Esophagus muscularis mucosa (tissue), 4 donors: ENCODE measurements around the gene WNT3. TPM values are rescaled to one million over a fixed set of nuclear protein-coding genes. Genes with fewer than 3 reads are reported as not detected.

Source experiments
- DNase-seq: peaks from one replicate; pipeline ENCODE4 v3.0.0-alpha.2; 2017; ENCODE audit errors: extremely low spot score
- H3K27ac ChIP-seq, 4 donors: fragments of 200-600 bp; sonication (generic); replicated peaks in 1 of 4; 1 replicate in 3 of 4; 2 replicates in 1 of 4; pipeline ENCODE4 v1.5.1; 2016 to 2019; ENCODE audit warnings: mild to moderate bottlenecking in 1 of 4
- H3K27me3 ChIP-seq, 4 donors: fragments of 200-600 bp; sonication (generic); one replicate each; pipeline versions ENCODE4 v1.5.1 to v1.6.0; 2016 to 2019
- H3K36me3 ChIP-seq, 4 donors: fragments of 200-600 bp; sonication (generic); one replicate each; pipeline ENCODE4 v1.5.1; 2016 to 2019
- H3K4me1 ChIP-seq, 4 donors: fragments of 200-600 bp; sonication (generic); one replicate each; pipeline ENCODE4 v1.5.1; 2016 to 2019
- H3K4me3 ChIP-seq, 4 donors: fragments of 200-600 bp; sonication (generic); 1 replicate in 2 of 4; 2 replicates in 2 of 4; pipeline ENCODE4 v1.5.1; 2016 to 2019; ENCODE audit warnings: mild to moderate bottlenecking in 4 of 4, moderate library complexity in 1 of 4
- H3K9me3 ChIP-seq, 4 donors: fragments of 200-600 bp; sonication (generic); 1 replicate in 3 of 4; 2 replicates in 1 of 4; pipeline ENCODE4 v1.5.1; 2016 to 2019
- EP300 ChIP-seq: sonication (generic); formaldehyde crosslinking; IDR thresholded peaks from one replicate; pipeline ENCODE4 v1.6.1; 2017; ENCODE audit warnings: antibody characterized with exemption
- POLR2A ChIP-seq: fragments of 450-650 bp; IDR thresholded peaks from one replicate; pipeline ENCODE4 v1.6.1; 2017; ENCODE audit warnings: antibody characterized with exemption, moderate library complexity, mild to moderate bottlenecking, low read depth
- POLR2AphosphoS5 ChIP-seq, 2 donors: sonication (generic); formaldehyde crosslinking; IDR thresholded peaks; one replicate each; pipeline ENCODE4 v1.6.1; 2017; ENCODE audit warnings: antibody characterized with exemption in 2 of 2
- WGBS: methylation state at CpG from one replicate; pipeline ENCODE4 v1.1.5; 2018; 5-methylcytosine and 5-hydroxymethylcytosine counted together
- intact Hi-C: fragments of 100-400 bp; cut with DNase I; formaldehyde crosslinking; loops from one replicate; pipeline ENCODE4 v1.15.1; 2023
- total RNA-seq, 4 donors: library from RNA; depleted of rRNA; stranded (reverse); fragments of >200 nt; gene quantifications; one replicate each; pipeline versions ENCODE4 v1.1.0 to v1.2.1, GENCODE V29; 2016
- TF ChIP-seq, protein P1 (sequence below), 3 experiments: fragments of 200-600 bp in 2 of 3; fragments of 450-650 bp in 1 of 3; sonication (generic) in 2 of 3; IDR thresholded peaks; one replicate each; pipeline ENCODE4 v1.5.1; 2017 to 2019; ENCODE audit warnings: antibody characterized with exemption in 3 of 3, mild to moderate bottlenecking in 2 of 3, moderate library complexity in 1 of 3

The WNT3 gene
- total RNA-seq, 4 donors from 2014 or later, result under 0.01 to 1.3 (median 1.1) TPM

DNA sequence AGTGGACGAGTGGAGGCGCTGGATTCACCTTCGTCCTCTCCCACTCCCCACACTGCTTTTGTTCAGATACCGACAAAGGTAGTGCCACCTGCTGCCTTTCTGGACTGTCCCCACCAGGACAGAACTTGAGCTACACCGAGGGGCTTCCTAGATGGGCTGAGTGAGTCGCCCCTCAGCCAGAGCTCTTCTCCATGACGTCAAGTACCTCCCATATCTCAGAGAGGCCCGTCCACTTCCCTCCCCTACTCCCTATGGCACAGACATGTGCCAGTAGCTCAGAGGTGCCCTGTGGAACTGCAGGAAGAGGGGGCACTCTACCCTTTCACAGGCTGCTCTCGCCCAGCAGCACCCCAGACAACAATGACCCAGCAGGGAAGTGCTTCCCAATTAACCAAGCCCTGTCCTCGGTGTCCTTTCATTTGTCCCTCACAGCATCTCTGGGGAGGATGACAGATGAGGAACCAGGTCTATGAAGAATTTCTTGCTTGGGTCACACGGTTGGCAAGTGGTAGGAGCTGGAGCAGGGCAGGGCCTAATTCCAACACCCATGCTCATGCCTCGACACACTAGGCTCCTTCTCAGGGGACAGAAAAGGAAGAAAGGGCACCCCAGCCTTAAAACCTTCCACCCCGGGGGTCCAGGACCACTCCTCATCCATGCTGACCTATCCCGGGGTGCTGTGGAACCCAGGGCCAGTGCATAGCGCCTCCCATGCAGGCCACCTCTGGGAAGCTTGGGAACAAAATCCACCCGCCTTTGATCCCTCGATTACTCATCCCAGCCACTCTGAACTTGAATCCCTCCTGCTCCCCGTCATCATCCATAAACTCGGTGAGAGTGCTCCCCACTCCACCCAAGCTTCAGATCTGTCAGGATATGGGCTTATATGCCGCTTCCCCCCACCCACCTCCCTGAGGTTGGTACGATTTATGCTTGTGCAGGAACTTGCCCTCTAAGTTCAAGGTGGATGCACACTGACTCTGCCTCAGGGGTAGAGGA lies 51.7 kb downstream of the WNT3 start:
- no peak overlapping the region for H3K27ac ChIP-seq
- WGBS, result 91% methylated on average over 21 of the region's 21 CpGs
- intact Hi-C loops, result no loop called here
- no peaks in the 10 kb centered on the region for H3K9me3 ChIP-seq
- H3K4me3 ChIP-seq, result no peak overlapping the region
- H3K4me1 ChIP-seq, result peaks cover 17 to 28% (median 22%) of the 10 kb centered on the region in 4 donors
- H3K36me3 ChIP-seq, result no peaks in the 10 kb centered on the region
- DNase-seq, result no peak
- H3K27me3 ChIP-seq, result peaks cover 0 to 17% (median 0%) of the 10 kb centered on the region in 4 donors
- TF ChIP-seq POLR2AphosphoS5 (IDR thresholded peaks at IDR 0.05) (no peak), POLR2A (no peak)
- TF ChIP-seq, protein P1, sequence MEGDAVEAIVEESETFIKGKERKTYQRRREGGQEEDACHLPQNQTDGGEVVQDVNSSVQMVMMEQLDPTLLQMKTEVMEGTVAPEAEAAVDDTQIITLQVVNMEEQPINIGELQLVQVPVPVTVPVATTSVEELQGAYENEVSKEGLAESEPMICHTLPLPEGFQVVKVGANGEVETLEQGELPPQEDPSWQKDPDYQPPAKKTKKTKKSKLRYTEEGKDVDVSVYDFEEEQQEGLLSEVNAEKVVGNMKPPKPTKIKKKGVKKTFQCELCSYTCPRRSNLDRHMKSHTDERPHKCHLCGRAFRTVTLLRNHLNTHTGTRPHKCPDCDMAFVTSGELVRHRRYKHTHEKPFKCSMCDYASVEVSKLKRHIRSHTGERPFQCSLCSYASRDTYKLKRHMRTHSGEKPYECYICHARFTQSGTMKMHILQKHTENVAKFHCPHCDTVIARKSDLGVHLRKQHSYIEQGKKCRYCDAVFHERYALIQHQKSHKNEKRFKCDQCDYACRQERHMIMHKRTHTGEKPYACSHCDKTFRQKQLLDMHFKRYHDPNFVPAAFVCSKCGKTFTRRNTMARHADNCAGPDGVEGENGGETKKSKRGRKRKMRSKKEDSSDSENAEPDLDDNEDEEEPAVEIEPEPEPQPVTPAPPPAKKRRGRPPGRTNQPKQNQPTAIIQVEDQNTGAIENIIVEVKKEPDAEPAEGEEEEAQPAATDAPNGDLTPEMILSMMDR (IDR thresholded peaks at IDR 0.05), result no peak

DNA sequence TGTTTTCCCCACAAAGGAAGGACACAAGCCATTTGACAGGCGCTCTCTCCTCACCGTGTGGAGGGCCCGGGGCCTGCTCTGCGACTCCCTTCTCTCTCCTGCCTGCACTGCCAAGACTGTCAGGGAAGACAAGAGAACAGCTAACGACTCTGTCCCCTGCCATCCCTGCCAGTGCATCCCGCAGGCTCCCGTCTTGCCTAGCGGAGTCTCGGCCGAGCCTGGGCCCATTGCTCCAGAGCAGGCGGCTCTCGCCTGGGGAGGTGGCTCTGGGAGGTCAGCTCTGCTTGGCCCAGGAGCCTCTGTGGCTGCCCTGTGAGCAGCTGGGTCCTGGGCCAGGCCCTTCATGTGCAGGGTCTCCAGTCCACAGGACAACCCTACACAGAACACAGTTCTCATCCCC lies 53.0 kb downstream of the WNT3 start:
- no peak for DNase-seq
- 100% methylated on average over 4 of the region's 12 CpGs for WGBS
- no peak overlapping the region for H3K4me3 ChIP-seq
- no peaks in the 10 kb centered on the region for H3K36me3 ChIP-seq
- TF ChIP-seq, protein P1 (IDR thresholded peaks at IDR 0.05), result no peak
- no peak for TF ChIP-seq POLR2AphosphoS5 (IDR thresholded peaks at IDR 0.05)
- TF ChIP-seq EP300, result no peak
- no peak for TF ChIP-seq POLR2A
- H3K9me3 ChIP-seq, result no peaks in the 10 kb centered on the region
- peaks cover 0 to 11% (median 0%) of the 10 kb centered on the region in 4 donors for H3K27me3 ChIP-seq
- intact Hi-C loops, result no loop called here
- no peak overlapping the region for H3K27ac ChIP-seq
- H3K4me1 ChIP-seq, result peaks cover 12 to 21% (median 13%) of the 10 kb centered on the region in 4 donors

DNA sequence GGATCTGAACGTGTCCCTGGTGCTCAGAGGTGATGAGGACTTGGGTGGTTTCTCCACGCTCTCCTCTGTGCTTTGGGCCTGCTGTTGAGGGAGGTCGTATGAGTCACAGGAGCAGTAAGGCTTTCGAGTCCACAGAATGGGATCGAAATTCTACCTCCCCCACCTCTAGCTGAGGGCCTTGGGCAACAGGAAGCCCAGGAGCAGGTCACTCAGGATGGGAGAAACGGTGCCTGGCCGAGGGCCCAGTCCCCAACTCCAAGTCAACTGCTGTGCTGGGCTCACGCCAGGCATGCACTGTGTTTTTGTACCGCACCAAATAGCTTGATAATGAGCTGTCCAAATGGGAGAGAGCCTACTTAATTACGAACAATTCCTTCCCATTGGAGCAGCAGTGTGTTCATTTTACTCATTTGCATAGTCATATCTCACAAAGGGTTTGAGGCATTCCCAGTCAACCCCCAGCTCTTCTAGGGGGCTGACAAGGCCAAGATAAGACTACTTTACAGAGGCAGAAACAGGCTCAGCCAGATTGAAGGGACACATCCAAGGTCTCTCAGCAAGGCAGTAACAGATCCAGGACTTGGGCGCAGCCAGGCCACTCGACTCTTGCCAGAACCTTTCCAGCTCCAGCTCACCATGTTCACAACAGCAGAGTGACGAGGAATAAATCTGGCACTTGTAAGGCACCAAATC lies 53.6 kb downstream of the WNT3 start:
- DNase-seq, result no peak
- Histone ChIP-seq H3K27ac (no peak overlapping the region), H3K4me1 (peaks cover 6 to 15% (median 10%) of the 10 kb centered on the region in 4 donors), H3K4me3 (no peak overlapping the region), H3K9me3 (no peaks in the 10 kb centered on the region), H3K36me3 (no peaks in the 10 kb centered on the region), H3K27me3 (peaks cover 0 to 5% (median 0%) of the 10 kb centered on the region in 4 donors)
- TF ChIP-seq EP300 (no peak), POLR2A (no peak), POLR2AphosphoS5 (IDR thresholded peaks at IDR 0.05) (no peak)
- TF ChIP-seq, protein P1 (IDR thresholded peaks at IDR 0.05), result no peak
- 66% methylated on average over 11 of the region's 13 CpGs for WGBS
- intact Hi-C loops, result no loop called here

DNA sequence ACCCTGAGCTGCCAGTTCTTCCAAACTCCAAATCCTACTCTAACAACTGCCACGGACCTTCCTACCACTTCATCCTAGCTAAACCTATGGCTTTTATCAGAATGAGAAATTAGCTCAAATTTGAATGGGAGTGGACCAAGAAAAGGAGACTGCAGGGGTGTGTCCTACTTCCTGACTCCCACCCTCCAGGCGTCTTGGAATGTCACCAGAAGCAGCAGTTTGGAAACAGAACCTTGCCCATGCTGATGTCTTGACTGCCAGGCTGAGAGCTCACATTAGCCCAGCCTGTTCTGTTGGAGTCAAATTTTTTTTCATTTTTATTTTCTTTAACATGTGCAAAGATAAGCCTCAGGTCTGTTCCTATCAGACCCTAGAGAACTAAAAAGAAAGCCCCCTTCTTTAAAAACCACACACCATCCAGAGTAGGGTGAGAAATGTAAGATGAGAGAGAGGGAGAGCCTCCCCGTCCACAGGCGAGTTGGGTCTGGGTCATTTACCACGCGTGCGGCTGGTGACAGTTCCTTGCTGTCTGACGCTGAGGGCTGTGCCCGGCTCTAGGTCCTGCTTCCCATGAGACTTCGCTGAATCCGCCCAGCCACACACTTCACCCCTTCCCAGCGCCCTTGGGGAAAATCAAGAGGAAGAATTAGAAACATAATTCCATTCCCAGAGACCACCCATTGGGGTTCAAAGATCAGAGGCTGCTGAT lies 54.3 kb downstream of the WNT3 start:
- intact Hi-C loops, result no loop called here
- no peaks in the 10 kb centered on the region for H3K9me3 ChIP-seq
- H3K4me3 ChIP-seq, result no peak overlapping the region
- DNase-seq, result no peak
- TF ChIP-seq, protein P1 (IDR thresholded peaks at IDR 0.05), result no peak
- no peak for TF ChIP-seq POLR2A
- TF ChIP-seq EP300, result no peak
- no peak for TF ChIP-seq POLR2AphosphoS5 (IDR thresholded peaks at IDR 0.05)
- no peak overlapping the region for H3K27ac ChIP-seq
- peaks cover 0 to 4% (median under 1%) of the 10 kb centered on the region in 4 donors for H3K36me3 ChIP-seq
- peaks cover 0 to 13% (median 4%) of the 10 kb centered on the region in 4 donors for H3K4me1 ChIP-seq
- 82% methylated on average over 12 of the region's 12 CpGs for WGBS
- H3K27me3 ChIP-seq, result no peaks in the 10 kb centered on the region
